ENCODE data around the gene U2AF2.

- TF ChIP-seq POLR2A (IDR thresholded peaks at IDR 0.05) (no peak), CTCF (IDR thresholded peaks at IDR 0.05) (no peak)
These were observed 43.4 kb downstream of the U2AF2 start for GRCh38 chr19:55698256-55698655.

Measured in vagina (tissue), 2 donors.